ENCODE results near the gene STK11IP. TPM values are rescaled to one million over a fixed set of nuclear protein-coding genes. Genes with fewer than 3 reads are reported as not detected.

Gene STK11IP
- total and polyA plus RNA-seq, 10 of the 15 experiments (the other 5 are each of a cell fraction or from before 2014, with no cell fraction given), result 0.42 to 24.0 (median 11.4) TPM

- H2AFZ ChIP-seq (ENCODE audit: control insufficient read depth, low read depth, low read length), result no peak overlapping the region
- TF ChIP-seq, protein P1, sequence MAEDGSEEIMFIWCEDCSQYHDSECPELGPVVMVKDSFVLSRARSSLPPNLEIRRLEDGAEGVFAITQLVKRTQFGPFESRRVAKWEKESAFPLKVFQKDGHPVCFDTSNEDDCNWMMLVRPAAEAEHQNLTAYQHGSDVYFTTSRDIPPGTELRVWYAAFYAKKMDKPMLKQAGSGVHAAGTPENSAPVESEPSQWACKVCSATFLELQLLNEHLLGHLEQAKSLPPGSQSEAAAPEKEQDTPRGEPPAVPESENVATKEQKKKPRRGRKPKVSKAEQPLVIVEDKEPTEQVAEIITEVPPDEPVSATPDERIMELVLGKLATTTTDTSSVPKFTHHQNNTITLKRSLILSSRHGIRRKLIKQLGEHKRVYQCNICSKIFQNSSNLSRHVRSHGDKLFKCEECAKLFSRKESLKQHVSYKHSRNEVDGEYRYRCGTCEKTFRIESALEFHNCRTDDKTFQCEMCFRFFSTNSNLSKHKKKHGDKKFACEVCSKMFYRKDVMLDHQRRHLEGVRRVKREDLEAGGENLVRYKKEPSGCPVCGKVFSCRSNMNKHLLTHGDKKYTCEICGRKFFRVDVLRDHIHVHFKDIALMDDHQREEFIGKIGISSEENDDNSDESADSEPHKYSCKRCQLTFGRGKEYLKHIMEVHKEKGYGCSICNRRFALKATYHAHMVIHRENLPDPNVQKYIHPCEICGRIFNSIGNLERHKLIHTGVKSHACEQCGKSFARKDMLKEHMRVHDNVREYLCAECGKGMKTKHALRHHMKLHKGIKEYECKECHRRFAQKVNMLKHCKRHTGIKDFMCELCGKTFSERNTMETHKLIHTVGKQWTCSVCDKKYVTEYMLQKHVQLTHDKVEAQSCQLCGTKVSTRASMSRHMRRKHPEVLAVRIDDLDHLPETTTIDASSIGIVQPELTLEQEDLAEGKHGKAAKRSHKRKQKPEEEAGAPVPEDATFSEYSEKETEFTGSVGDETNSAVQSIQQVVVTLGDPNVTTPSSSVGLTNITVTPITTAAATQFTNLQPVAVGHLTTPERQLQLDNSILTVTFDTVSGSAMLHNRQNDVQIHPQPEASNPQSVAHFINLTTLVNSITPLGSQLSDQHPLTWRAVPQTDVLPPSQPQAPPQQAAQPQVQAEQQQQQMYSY (CRISPR knock-in tag; IDR thresholded peaks at IDR 0.05), result no peak
- no peak for TF ChIP-seq KDM1A (IDR thresholded peaks at IDR 0.05; ENCODE audit: borderline replicate concordance)
- TF ChIP-seq POU2F2 (IDR thresholded peaks at IDR 0.05; ENCODE audit: borderline replicate concordance, low read depth, low read length), result no peak
- no peak for TF ChIP-seq BMI1 (IDR thresholded peaks at IDR 0.05; ENCODE audit: borderline replicate concordance)
- TF ChIP-seq CREM (IDR thresholded peaks at IDR 0.05; ENCODE audit: low read depth), result no peak
- no peak for FAIRE-seq
Measured at GRCh38 chr2:219569041-219569440, 28.6 kb upstream of the STK11IP start.

More at GRCh38 chr2:219569041-219569440, 28.6 kb upstream of the STK11IP start:
- CTCF ChIA-PET, result interaction anchor here (0.6 kb wide), 1 partner anchor 184 kb away, joined by 3 read pairs; no protein-coding TSS in a partner anchor
- H3K9me3 ChIP-seq (replicated peaks; ENCODE audit: control insufficient read depth, insufficient read depth, low read length), result no peaks in the 10 kb centered on the region
- intact Hi-C loops (cut with micrococcal nuclease; ENCODE audit: unreplicated experiment) (no loop called here), in situ Hi-C loops (cut with MboI) (no loop called here)
- 33% methylated on average over 6 of the region's 6 CpGs for WGBS (ENCODE audit: insufficient coverage, insufficient replicate concordance, low lambda C conversion rate, missing lambda C conversion rate)
- no peaks in the 10 kb centered on the region for H3K79me2 ChIP-seq (ENCODE audit: control insufficient read depth, insufficient read depth, low read length)
- H3K36me3 ChIP-seq (ENCODE audit: control insufficient read depth in 2 of 2, insufficient read depth in 2 of 2, low read length in 1 of 2), result no peaks in the 10 kb centered on the region
- no peaks in the 10 kb centered on the region for H3K4me1 ChIP-seq (ENCODE audit: control insufficient read depth, insufficient read depth, low read length)
- BruUV-seq (replicated peaks), result no TSS peak
- SMC1A ChIA-PET (ENCODE audit: uncharacterized antibody, unreplicated experiment), result no interaction called here
- RAD21 ChIA-PET (ENCODE audit: unreplicated experiment), result no interaction called here
- no peak overlapping the region for H3K27ac ChIP-seq (ENCODE audit: control insufficient read depth, insufficient read depth)
- H3K4me3 ChIP-seq, result no peak overlapping the region
- no peak overlapping the region for H3K9ac ChIP-seq (ENCODE audit: control insufficient read depth, insufficient read depth, low read length)
- no peak overlapping the region for H3K4me2 ChIP-seq (ENCODE audit: control insufficient read depth, insufficient read depth)
- ATAC-seq (no peak), DNase-seq (ENCODE audit: low read depth, low spot score) (no peak)
- peaks cover 2 to 5% of the 10 kb centered on the region in 2 experiments; a peak in 3 of 4 replicates for H3K27me3 ChIP-seq (replicated peaks in 1 of 2; ENCODE audit: control insufficient read depth in 2 of 2, insufficient read depth in 2 of 2, low read length in 1 of 2)
- POLR2A ChIA-PET, result no interaction called here
- no peaks in the 10 kb centered on the region for H4K20me1 ChIP-seq (ENCODE audit: control insufficient read depth, insufficient read depth)
